ENCODE data around the gene DUSP1.

DUSP1 gene

GRCh38 chr5:172762214-172763119 is 8.5 kb downstream of the DUSP1 start:
- no peak for DNase-seq (ENCODE audit: low spot score)

DNA sequence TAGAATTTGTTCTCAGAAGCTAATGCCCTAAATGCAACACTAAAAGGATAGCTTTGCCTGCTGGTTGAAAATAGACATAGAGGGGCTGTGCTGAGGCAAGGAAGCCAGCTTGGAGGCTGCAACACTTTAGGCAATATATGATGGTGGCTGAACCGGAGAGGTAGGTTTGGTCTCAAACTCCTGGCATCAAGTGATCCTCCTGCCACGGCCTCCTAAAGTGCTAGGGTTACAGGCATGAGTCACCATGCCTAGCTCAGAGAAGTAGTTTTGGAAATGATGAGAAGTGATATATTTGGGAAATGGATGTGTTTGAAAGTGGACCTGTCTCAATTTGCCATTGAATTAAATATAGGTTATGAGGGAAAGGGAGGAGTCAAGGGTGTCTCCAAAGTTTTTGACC is 10.0 kb downstream of the DUSP1 start:
- no peak for DNase-seq (ENCODE audit: low spot score)

- DNase-seq (ENCODE audit: low spot score) = no peak
Measured at GRCh38 chr5:172760136-172760535, 10.9 kb downstream of the DUSP1 start.

- DNase-seq (ENCODE audit: low spot score) = no peak
Measured at GRCh38 chr5:172758834-172759149, 12.2 kb downstream of the DUSP1 start.

GRCh38 chr5:172758077-172758833 is 12.7 kb downstream of the DUSP1 start:
- DNase-seq (ENCODE audit: low spot score) = no peak

- no peak for DNase-seq (ENCODE audit: low spot score)
Measured at GRCh38 chr5:172757394-172758010, 13.5 kb downstream of the DUSP1 start.

GRCh38 chr5:172756764-172757393 is 14.1 kb downstream of the DUSP1 start:
- DNase-seq (ENCODE audit: low spot score) = no peak

DNA sequence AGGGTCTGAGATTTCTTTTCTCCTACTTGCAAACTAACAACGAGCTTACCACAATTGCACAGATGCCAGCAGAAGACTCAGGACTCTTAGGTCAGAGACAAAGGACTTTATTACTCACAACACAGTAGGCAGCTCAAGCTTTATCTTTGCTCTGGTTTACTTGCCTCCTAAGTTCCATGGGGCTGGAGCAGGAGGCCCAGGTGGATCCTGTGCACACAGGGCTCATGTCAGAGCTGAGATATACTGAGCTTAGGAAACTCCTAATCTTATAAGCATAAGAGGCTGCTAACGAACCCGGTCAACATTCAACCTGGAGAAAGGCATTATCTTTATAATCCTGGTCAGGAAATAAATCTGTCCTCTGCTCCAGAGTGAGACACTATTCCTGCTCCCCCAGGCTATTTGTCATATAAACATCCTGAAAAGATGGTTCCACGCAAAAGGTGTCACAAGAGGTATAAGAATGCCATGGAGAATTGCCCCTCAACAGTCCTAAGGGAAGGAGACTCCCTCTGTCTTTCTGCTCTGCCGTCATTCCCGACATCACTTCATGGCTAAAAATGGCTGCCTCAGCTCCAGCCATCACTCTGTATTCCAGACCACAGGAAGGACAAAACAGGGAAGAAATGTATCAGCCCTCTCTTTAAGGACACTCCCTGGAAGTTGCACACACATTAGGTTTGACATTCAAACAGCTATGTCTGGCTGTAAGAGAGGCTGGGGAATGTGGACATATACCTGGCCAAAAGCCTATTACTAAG is 16.2 kb downstream of the DUSP1 start:
- no peak for DNase-seq (ENCODE audit: low spot score)

DNA sequence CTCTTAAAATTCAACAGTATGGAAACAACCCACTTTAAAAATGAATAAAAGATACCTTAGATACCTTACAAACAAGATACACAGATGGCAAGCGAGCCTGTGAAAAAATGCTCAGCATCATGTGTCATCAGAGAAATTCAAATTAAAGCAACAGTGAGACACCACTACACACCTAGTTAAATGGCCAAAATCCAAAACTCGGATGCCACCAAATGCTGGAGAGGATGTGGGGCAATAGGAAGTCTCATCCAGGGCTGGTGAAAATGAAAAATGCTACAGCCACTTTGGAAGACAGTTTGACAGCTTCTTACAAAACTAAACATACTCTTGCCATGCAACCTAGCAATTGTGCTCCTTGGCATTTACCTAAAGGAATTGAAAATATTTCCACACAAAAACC is 17.9 kb downstream of the DUSP1 start:
- DNase-seq (ENCODE audit: low spot score) = no peak

DNA sequence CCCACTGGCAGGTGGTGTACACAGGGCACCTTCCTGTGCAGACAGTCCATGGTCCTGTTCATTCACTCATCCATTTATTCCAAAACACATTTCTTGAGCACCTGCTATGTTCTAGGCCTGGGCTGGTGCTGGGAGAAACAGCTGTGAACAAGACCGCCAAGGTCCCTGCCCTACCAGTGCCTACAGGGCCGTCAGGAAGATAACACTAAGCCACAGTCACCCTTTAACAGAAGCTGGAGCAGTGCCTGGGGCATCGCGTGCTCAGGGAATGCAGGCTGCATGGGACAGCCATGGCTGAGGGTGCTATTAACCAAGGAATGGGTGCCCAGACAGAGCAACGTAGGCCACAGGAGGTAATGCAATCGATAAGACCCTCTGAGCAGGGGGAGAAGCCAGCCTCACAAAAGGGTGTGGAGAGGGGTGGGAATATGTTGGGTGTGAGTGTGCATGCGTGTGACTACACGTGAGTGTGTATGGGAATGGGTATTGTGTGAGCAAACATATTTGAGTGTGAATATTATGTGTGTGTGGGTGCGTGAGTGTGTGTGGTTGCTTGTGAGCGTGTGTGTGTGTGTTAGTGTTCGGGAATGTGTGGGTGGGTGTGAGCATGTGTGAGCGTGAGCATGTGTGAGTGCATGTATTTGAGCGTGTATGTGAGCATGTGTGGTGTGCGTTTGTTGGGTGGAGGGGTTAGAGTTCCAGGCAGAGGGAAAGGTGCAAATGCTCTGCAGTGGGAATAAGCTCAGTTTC is 19.1 kb downstream of the DUSP1 start:
- DNase-seq (ENCODE audit: low spot score) = no peak

GRCh38 chr5:172749881-172750633 is 20.9 kb downstream of the DUSP1 start:
- no peak for DNase-seq (ENCODE audit: low spot score)

GRCh38 chr5:172749076-172749475 is 21.9 kb downstream of the DUSP1 start:
- DNase-seq (ENCODE audit: low spot score) = no peak

DNA sequence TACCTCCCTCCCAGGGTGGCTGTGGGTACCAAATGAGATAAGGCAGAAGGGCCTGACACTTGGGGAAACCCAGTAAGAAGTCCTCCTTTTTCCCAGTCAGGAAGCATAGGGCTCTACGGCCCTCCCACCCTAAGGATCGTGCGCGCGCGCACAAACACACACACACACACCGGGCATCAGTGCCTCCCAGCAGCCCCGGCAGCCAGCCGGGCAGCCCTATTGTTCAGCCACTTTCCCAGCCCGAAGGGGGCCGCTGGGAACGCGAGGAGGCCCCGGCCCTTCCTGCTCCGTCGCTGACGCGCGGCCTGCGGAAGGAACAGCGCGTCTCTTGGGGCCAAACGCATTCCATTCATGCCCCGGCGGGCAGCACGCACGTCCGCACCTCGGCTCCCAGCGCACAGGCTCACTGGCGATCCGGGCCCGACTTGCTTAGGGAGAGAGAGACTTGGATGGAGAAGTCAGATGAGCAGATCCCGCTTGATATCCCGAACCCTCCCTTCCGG is 22.6 kb downstream of the DUSP1 start:
- DNase-seq (ENCODE audit: low spot score) = peak; percentile 77

DNA sequence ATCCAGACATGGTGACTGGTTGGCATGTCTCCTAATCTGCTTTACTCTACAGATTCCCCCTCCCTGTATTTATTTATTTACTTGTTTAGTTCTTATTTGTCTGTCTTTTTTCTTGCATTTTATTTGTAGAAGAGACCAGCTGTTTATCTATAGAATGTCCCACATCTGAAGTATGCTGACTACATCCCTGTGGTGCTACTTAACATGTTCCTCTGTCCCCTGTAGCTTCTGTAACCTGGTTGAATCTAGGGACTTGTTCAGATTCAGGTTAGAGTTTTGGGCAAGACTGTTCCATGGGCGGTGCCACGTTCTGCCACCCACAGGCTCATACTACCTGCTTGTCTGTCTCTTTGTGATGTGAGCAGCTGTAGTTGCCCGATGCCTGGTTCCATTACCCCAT is 23.5 kb downstream of the DUSP1 start:
- DNase-seq (ENCODE audit: low spot score) = no peak

DNA sequence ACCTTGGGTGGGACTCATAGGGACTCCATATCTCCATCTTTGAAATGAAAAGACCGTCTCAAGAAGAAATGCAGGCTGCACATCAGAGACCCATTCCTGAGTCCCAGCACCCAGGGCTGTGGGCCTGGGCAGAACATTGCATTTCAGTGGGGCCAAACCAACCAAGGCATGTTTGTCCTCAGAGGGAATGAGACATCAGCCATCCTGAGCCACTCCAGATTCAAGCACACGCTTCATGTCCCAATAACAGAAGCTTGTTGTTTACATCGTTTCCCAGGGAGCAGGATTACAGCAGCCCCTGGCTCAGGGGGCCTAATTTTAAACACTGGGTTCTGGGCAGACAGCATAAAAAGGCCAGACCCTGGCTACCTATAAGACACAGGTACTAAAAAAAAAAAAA is 24.3 kb downstream of the DUSP1 start:
- DNase-seq (ENCODE audit: low spot score) = no peak

DNA sequence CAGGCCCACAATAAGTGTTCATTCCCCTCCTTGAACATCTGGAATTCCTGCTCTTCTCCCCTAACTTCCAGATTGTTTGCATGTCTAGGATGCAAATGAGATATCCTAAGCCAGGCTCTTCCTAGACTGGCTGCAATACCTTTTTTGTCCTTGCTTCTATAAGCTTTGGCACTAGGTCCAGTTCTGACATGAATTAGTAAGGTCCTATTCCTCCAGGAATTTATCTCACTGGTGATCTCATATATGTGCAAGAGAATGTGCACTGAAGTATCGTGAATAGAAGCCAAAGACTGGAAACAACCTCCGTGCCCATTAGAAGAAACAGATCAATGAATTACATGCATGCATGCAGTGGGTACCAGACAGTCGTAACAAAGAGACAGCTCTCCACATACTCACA is 25.2 kb downstream of the DUSP1 start:
- DNase-seq (ENCODE audit: low spot score) = no peak

DNA sequence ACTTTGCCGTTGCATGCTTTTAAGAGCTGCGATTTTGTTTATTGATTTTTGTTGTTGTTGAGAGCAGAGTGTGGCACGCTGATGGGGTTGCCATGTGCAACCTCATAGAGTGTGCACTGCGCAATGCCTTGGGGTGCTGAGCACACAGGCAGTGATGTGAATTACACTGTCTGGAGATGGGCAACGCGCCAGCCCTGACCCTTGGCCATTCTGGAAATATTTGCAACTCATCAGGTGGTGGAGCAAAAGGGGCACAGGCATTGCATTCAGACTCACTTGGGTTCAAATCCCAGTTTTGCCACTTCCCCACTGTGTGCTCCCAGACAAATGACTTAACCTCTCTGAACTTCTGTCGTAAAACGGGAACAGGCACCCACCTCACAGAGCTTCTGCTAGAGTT is 25.6 kb downstream of the DUSP1 start:
- no peak for DNase-seq (ENCODE audit: low spot score)

- DNase-seq (ENCODE audit: low spot score) = no peak
Measured at GRCh38 chr5:172744123-172745104, 26.6 kb downstream of the DUSP1 start.
